SU-DHL-6 (cell line): ENCODE measurements around the gene VDR.

Experiments
- CTCF ChIP-seq: fragments of 200-600 bp; sonication (generic); IDR thresholded peaks from one replicate; pipeline ENCODE4 v1.5.1; 2017; ENCODE audit warnings: antibody characterized with exemption, mild to moderate bottlenecking, low read length, moderate library complexity; ENCODE audit not compliant: insufficient read depth, poor library complexity, severe bottlenecking
- EZH2phosphoT487 ChIP-seq: fragments of 200-600 bp; sonication (generic), shearing (Covaris generic); conservative IDR thresholded peaks from 2 replicates; pipeline ENCODE4 v1.6.1; 2018; ENCODE audit warnings: mild to moderate bottlenecking, antibody characterized with exemption, low read length, moderate library complexity, mixed read lengths

GRCh38 chr12:47820631-47821345, 84.0 kb downstream of the VDR start:
- no peak for TF ChIP-seq CTCF
- TF ChIP-seq EZH2phosphoT487 = no peak
